Stimulated activated CD4-positive, alpha-beta T cell treated with anti-CD3 and anti-CD28 coated beads, Interleukin-1b, Interleukin-23, amount 100 ng/mL, for 1 hour (primary cell): ENCODE measurements around the gene PLD5.
"Not testable (repeated sequence)": the region's sequence is repeated elsewhere in the genome, so short reads cannot be mapped to it uniquely, and the experiment has no call there.

Source experiments
- DNase-seq, 2 donors: peaks; one replicate each; pipeline ENCODE4 v3.0.0-alpha.2; 2020; ENCODE audit warnings: low read depth in 2 of 2

The PLD5 gene

GRCh38 chr1:242058582-242058981, 465.9 kb downstream of the PLD5 start:
- not testable (repeated sequence) for DNase-seq

DNA sequence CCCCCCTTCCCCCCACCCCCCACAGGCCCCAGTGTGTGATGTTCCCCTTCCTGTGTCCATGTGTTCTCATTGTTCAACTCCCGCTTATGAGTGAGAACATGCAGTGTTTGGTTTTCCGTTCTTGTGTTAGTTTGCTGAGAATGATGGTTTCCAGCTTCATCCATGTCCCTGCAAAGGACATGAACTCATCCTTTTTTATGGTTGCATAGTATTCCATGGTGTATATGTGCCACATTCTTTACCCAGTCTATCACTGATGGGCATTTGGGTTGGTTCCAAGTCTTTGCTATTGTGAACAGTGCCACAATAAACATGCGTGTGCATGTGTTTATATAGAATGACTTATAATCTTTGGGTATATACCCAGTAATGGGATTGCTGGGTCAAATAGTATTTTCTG, 466.3 kb downstream of the PLD5 start:
- DNase-seq: not testable (repeated sequence)

DNA sequence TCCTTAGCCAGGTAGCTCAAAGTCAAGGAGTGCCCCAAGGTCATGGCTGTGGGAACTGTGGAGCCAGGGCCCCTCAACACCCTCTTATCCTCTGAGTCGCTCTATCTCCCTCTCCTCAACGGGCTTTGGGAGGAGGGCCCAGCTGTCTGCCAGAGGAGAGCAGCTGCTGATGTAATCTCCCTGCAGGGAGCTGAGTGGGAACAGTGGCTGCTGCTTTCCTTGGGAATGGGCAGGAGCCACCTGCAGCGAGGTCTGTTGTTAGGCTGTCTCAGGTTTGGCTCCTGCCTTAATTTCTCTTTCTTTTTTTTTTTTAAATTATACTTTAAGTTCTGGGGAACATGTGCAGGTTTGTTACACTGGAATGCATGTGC, 466.8 kb downstream of the PLD5 start:
- DNase-seq: no peak

GRCh38 chr1:242056988-242057744, 467.3 kb downstream of the PLD5 start:
- DNase-seq: no peak

DNA sequence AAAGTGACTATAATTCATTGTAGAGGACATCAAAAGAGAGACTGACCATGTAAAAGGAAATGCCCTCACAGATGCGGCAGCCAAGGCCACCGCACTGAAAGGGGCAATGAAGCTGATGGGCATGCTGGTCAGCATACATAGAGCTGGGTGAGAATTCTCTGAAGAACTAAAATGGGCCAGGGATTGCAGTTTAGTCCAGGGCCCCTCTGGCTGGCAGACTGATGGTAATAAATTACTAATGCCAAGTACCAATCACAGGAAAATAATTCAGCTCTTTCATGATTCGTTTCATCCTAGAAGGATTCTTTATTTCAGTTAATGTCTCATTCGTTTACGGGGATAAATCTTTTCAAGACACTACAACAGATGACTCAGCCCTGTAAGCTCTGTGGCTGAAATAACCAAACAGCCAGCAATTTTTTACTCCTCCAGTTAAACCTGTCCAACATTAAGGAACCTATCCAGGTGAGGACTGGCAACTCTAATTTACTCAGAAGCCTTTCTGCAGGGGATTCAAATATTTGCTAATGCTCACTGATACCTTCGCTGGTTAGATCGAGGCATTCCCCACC, 468.7 kb downstream of the PLD5 start:
- no peak for DNase-seq

- DNase-seq: no peak
Measured at GRCh38 chr1:242043165-242043564, 481.3 kb downstream of the PLD5 start.

DNA sequence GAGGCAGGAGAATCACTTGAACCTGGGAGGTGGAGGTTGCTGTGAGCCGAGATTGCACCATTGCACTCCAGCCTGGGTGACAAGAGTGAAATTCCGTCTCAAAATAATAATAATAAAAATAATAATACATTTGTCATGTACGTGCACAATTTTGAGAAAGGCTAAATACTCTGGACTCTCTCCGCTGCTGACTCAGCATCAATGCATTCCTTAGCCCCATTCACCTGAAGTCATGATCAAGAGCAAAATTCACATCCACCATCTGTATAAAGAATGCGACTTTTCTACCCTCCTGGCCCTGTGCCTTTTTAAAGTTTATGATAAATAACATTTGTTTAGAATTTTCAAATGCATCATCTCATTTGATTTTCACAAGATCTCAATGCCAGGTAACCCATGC, 490.1 kb downstream of the PLD5 start:
- no peak for DNase-seq

GRCh38 chr1:242033447-242033846, 491.1 kb downstream of the PLD5 start:
- DNase-seq: no peak
